ENCODE results near the gene F2R. TPM values are rescaled to one million over a fixed set of nuclear protein-coding genes. Genes with fewer than 3 reads are reported as not detected.

Gene F2R
- total RNA-seq, 3 donors from 2014 or later (not counting 1 experiment from before 2014, with no cell fraction given), result 43.2 to 53.9 (median 50.1) TPM

GRCh38 chr5:76691467-76692273 lies 24.3 kb upstream of the F2R start:
- H3K27ac ChIP-seq (ENCODE audit: low read length), result no peak overlapping the region
- no peak for TF ChIP-seq CTCF (IDR thresholded peaks at IDR 0.05)
- DNase-seq (no peak), ATAC-seq (no peak)
- 67% methylated on average over 4 of the region's 5 CpGs for WGBS (ENCODE audit: insufficient coverage)
- H3K4me1 ChIP-seq (ENCODE audit: control insufficient read depth, insufficient read depth, low read length), result no peaks in the 10 kb centered on the region
- Mint-ChIP-seq H3K36me3 (peaks cover 34% of the 10 kb centered on the region), H3K4me1 (peaks cover 0 to 8% of the 10 kb centered on the region in 2 donors), H3K4me3 (no peak overlapping the region), H3K27ac (peak overlapping the region; percentile 62 to 76), H3K27me3 (ENCODE audit: low read depth in 2 of 2) (no peaks in the 10 kb centered on the region), H3K9me3 (no peaks in the 10 kb centered on the region)
- H3K4me3 ChIP-seq (ENCODE audit: low read length), result no peak overlapping the region
- peaks cover 87% of the 10 kb centered on the region for H3K36me3 ChIP-seq (ENCODE audit: control insufficient read depth, insufficient read depth, low read length)
- no peaks in the 10 kb centered on the region for H3K27me3 ChIP-seq (ENCODE audit: control insufficient read depth, insufficient read depth, low read length)
- intact Hi-C loops (cut with micrococcal nuclease), result no loop called here
- H3K9me3 ChIP-seq (ENCODE audit: control insufficient read depth, insufficient read depth, low read length), result no peaks in the 10 kb centered on the region

GRCh38 chr5:76692274-76692540 lies 23.7 kb upstream of the F2R start:
- Mint-ChIP-seq H3K36me3 (peaks cover 28% of the 10 kb centered on the region), H3K9me3 (no peaks in the 10 kb centered on the region), H3K27ac (peak overlapping the region; percentile 62 to 76), H3K27me3 (ENCODE audit: low read depth in 2 of 2) (no peaks in the 10 kb centered on the region), H3K4me3 (no peak overlapping the region), H3K4me1 (peaks cover 0 to 8% of the 10 kb centered on the region in 2 donors)
- H3K27me3 ChIP-seq (ENCODE audit: control insufficient read depth, insufficient read depth, low read length), result no peaks in the 10 kb centered on the region
- 95% methylated on average over 4 of the region's 6 CpGs for WGBS (ENCODE audit: insufficient coverage)
- H3K4me3 ChIP-seq (ENCODE audit: low read length), result no peak overlapping the region
- no peak overlapping the region for H3K27ac ChIP-seq (ENCODE audit: low read length)
- TF ChIP-seq CTCF (IDR thresholded peaks at IDR 0.05), result no peak
- intact Hi-C loops (cut with micrococcal nuclease), result no loop called here
- H3K9me3 ChIP-seq (ENCODE audit: control insufficient read depth, insufficient read depth, low read length), result no peaks in the 10 kb centered on the region
- DNase-seq (no peak), ATAC-seq (no peak)
- no peaks in the 10 kb centered on the region for H3K4me1 ChIP-seq (ENCODE audit: control insufficient read depth, insufficient read depth, low read length)
- H3K36me3 ChIP-seq (ENCODE audit: control insufficient read depth, insufficient read depth, low read length), result peaks cover 87% of the 10 kb centered on the region

- peak overlapping the region; percentile 62 to 76 for H3K27ac Mint-ChIP-seq
Measured at GRCh38 chr5:76692651-76693050, 23.3 kb upstream of the F2R start.

More at GRCh38 chr5:76692651-76693050, 23.3 kb upstream of the F2R start:
- ATAC-seq (no peak), DNase-seq (no peak)
- intact Hi-C loops (cut with micrococcal nuclease), result no loop called here
- Mint-ChIP-seq H3K27me3 (ENCODE audit: low read depth in 2 of 2) (no peaks in the 10 kb centered on the region), H3K4me1 (peaks cover 0 to 8% of the 10 kb centered on the region in 2 donors), H3K9me3 (no peaks in the 10 kb centered on the region), H3K36me3 (peaks cover 28% of the 10 kb centered on the region), H3K4me3 (no peak overlapping the region)
- Histone ChIP-seq H3K36me3 (ENCODE audit: control insufficient read depth, insufficient read depth, low read length) (peaks cover 86% of the 10 kb centered on the region), H3K4me3 (ENCODE audit: low read length) (no peak overlapping the region), H3K4me1 (ENCODE audit: control insufficient read depth, insufficient read depth, low read length) (no peaks in the 10 kb centered on the region), H3K9me3 (ENCODE audit: control insufficient read depth, insufficient read depth, low read length) (no peaks in the 10 kb centered on the region), H3K27ac (ENCODE audit: low read length) (no peak overlapping the region), H3K27me3 (ENCODE audit: control insufficient read depth, insufficient read depth, low read length) (no peaks in the 10 kb centered on the region)
- 92% methylated on average over 3 of the region's 3 CpGs for WGBS (ENCODE audit: insufficient coverage)
- TF ChIP-seq CTCF (IDR thresholded peaks at IDR 0.05), result no peak
